Ascending aorta (tissue), 2 donors: ENCODE data around the gene KRTAP27-1. TPM values are rescaled to one million over a fixed set of nuclear protein-coding genes. Genes with fewer than 3 reads are reported as not detected.

Experiments used
- DNase-seq, 2 donors: peaks; one replicate each; pipeline ENCODE4 v3.0.0-alpha.2; 2019; ENCODE audit warnings: low spot score in 2 of 2
- H3K27ac ChIP-seq, 2 donors: fragments of 200-600 bp; sonication (generic); one replicate each; pipeline ENCODE4 v1.5.1; 2016 to 2017; ENCODE audit warnings: mild to moderate bottlenecking in 1 of 2
- H3K27me3 ChIP-seq: fragments of 200-600 bp; sonication (generic); one replicate; pipeline ENCODE4 v1.5.1; 2017
- H3K36me3 ChIP-seq, 2 donors: fragments of 200-600 bp; sonication (generic); one replicate each; pipeline ENCODE4 v1.5.1; 2016
- H3K4me1 ChIP-seq, 2 donors: fragments of 200-600 bp; sonication (generic); one replicate each; pipeline ENCODE4 v1.5.1; 2016 to 2017; ENCODE audit warnings: mild to moderate bottlenecking in 1 of 2
- H3K4me3 ChIP-seq, 2 donors: fragments of 200-600 bp; sonication (generic); one replicate each; pipeline ENCODE4 v1.5.1; 2016 to 2017; ENCODE audit warnings: mild to moderate bottlenecking in 1 of 2
- H3K9me3 ChIP-seq, 2 donors: fragments of 200-600 bp; sonication (generic); one replicate each; pipeline ENCODE4 v1.5.1; 2016
- intact Hi-C: fragments of 100-400 bp; cut with DNase I; formaldehyde crosslinking; loops from one replicate; pipeline ENCODE4 v1.15.1; 2023
- total RNA-seq: library from RNA; depleted of rRNA; stranded (reverse); fragments of >200 nt; gene quantifications from one replicate; pipeline ENCODE4 v1.1.0, GENCODE V29; 2016
- TF ChIP-seq, protein P1 (sequence below), 3 experiments: fragments of 200-600 bp in 2 of 3; fragments of 450-650 bp in 1 of 3; sonication (generic) in 2 of 3; IDR thresholded peaks; one replicate each; pipeline ENCODE4 v1.5.1; 2016 to 2019; ENCODE audit warnings: antibody characterized with exemption in 3 of 3, mild to moderate bottlenecking in 1 of 3, moderate library complexity in 1 of 3

KRTAP27-1 gene
- total RNA-seq, 1 donor from 2014 or later, result not detected

DNA sequence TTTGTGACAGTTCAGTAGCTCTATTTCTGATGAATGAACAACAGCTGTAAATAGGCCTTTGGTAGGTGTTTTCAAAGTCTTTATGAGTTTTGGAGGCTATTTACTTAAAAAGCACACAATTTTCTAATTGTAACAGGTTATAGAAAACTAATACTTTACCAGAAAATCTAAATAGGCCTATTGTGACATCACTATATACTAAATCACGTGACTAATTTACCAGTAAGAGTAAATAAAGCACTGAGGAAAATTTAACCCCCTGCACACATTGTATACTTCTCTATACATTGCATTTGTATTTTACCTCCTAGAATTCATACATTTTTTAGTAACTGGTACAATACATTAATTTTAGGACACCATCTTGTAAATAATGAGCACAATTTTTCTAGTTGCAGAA is 32.4 kb downstream of the KRTAP27-1 start:
- intact Hi-C loops, result no loop called here
- DNase-seq, result no peak
- Histone ChIP-seq H3K36me3 (no peaks in the 10 kb centered on the region), H3K9me3 (no peaks in the 10 kb centered on the region), H3K27me3 (no peaks in the 10 kb centered on the region), H3K4me3 (no peak overlapping the region), H3K4me1 (no peaks in the 10 kb centered on the region), H3K27ac (no peak overlapping the region)
- TF ChIP-seq, protein P1, sequence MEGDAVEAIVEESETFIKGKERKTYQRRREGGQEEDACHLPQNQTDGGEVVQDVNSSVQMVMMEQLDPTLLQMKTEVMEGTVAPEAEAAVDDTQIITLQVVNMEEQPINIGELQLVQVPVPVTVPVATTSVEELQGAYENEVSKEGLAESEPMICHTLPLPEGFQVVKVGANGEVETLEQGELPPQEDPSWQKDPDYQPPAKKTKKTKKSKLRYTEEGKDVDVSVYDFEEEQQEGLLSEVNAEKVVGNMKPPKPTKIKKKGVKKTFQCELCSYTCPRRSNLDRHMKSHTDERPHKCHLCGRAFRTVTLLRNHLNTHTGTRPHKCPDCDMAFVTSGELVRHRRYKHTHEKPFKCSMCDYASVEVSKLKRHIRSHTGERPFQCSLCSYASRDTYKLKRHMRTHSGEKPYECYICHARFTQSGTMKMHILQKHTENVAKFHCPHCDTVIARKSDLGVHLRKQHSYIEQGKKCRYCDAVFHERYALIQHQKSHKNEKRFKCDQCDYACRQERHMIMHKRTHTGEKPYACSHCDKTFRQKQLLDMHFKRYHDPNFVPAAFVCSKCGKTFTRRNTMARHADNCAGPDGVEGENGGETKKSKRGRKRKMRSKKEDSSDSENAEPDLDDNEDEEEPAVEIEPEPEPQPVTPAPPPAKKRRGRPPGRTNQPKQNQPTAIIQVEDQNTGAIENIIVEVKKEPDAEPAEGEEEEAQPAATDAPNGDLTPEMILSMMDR (IDR thresholded peaks at IDR 0.05), result no peak

DNA sequence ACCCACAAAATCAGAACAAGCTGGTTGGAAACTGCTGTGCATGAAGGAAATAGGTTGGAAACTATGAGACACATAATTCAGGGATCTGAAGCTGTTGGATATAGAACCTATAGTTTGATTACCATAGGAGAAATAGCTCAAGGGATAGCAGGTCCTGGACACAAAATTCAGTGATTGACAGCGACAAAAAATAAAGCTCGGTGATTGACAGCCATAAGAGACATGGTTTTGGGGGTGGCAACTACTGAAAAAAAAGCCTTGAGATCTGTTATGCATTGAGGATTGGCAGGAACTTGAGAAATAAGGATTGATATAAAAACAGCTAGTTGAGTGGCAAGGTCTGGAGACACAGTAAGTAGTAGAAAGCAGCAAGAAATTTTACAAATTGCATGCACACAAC is 48.3 kb downstream of the KRTAP27-1 start, which contains the start of gene KRTAP25-1:
Gene KRTAP25-1 (minus strand): TSS at position 300 of the 400 bp plus-strand sequence. CDS start 24 bp downstream, at position 276.
- intact Hi-C loops, result no loop called here
- DNase-seq, result no peak
- no peak within 1 kb of the TSS for H3K4me3 ChIP-seq
- H3K27me3 ChIP-seq, result no peaks in the 10 kb centered on the region
- H3K36me3 ChIP-seq, result no peaks in the 10 kb centered on the region
- no peaks in the 10 kb centered on the region for H3K4me1 ChIP-seq
- H3K9me3 ChIP-seq, result no peaks in the 10 kb centered on the region
- no peak within 1 kb of the TSS for H3K27ac ChIP-seq
- TF ChIP-seq, protein P1 (IDR thresholded peaks at IDR 0.05), result no peak

Other genes with a start within 250 kb of the KRTAP27-1 start
- gene CLDN17, start 170.9 kb downstream of the KRTAP27-1 start, total RNA-seq, result not detected
- gene CLDN8, start 121.6 kb downstream of the KRTAP27-1 start, total RNA-seq, result not detected
- gene KRTAP24-1, start 54.7 kb downstream of the KRTAP27-1 start, total RNA-seq, result not detected
- not detected for gene KRTAP25-1, start 48.2 kb downstream of the KRTAP27-1 start, total RNA-seq
- gene KRTAP26-1, start 17.4 kb downstream of the KRTAP27-1 start, total RNA-seq, result not detected
- not detected for gene KRTAP23-1, start 10.9 kb upstream of the KRTAP27-1 start, total RNA-seq
- not detected for gene KRTAP13-2, start 34.6 kb upstream of the KRTAP27-1 start, total RNA-seq
- not detected for gene KRTAP13-1, start 58.3 kb upstream of the KRTAP27-1 start, total RNA-seq
- gene KRTAP13-3, start 88.2 kb upstream of the KRTAP27-1 start, total RNA-seq, result not detected
- gene KRTAP13-4, start 92.5 kb upstream of the KRTAP27-1 start, total RNA-seq, result not detected
- not detected for gene KRTAP15-1, start 102.6 kb upstream of the KRTAP27-1 start, total RNA-seq
- not detected for gene KRTAP19-1, start 142.7 kb upstream of the KRTAP27-1 start, total RNA-seq
- not detected for gene KRTAP19-2, start 149.7 kb upstream of the KRTAP27-1 start, total RNA-seq
- not detected for gene KRTAP19-3, start 154.3 kb upstream of the KRTAP27-1 start, total RNA-seq
- not detected for gene KRTAP19-4, start 159.5 kb upstream of the KRTAP27-1 start, total RNA-seq
- not detected for gene KRTAP19-5, start 164.4 kb upstream of the KRTAP27-1 start, total RNA-seq
- not detected for gene KRTAP19-6, start 204.2 kb upstream of the KRTAP27-1 start, total RNA-seq
- gene KRTAP19-7, start 223.6 kb upstream of the KRTAP27-1 start, total RNA-seq, result not detected